Right renal pelvis (tissue), 4 donors: ENCODE results near the gene MESP2. TPM values are rescaled to one million over a fixed set of nuclear protein-coding genes. Genes with fewer than 3 reads are reported as not detected.
"Not testable (repeated sequence)": the region's sequence is repeated elsewhere in the genome, so short reads cannot be mapped to it uniquely, and the experiment has no call there.

Experiments
- DNase-seq, 4 donors: peaks; one replicate each; pipeline ENCODE4 v3.0.0-alpha.2; 2013; ENCODE audit warnings: low read depth in 4 of 4, low spot score in 3 of 4, missing footprints in 1 of 4
- polyA plus RNA-seq, 4 donors: library from polyadenylated mRNA; unstranded; fragments of 120-200 nt; gene quantifications; one replicate each; pipeline ENCODE4 v1.2.1, GENCODE V29; 2013; ENCODE audit not compliant: insufficient read length in 4 of 4

Gene MESP2
- polyA plus RNA-seq, 4 donors: 0.18 to 0.80 (median 0.52) TPM

GRCh38 chr15:89777782-89778380, 1.7 kb downstream of the MESP2 start:
- DNase-seq: no peak

GRCh38 chr15:89778861-89779260, 2.7 kb downstream of the MESP2 start:
- DNase-seq: no peak

GRCh38 chr15:89780601-89781000, 4.5 kb downstream of the MESP2 start:
- no peak for DNase-seq

GRCh38 chr15:89781055-89781454, 4.9 kb downstream of the MESP2 start:
- no peak for DNase-seq

GRCh38 chr15:89781891-89782618, 5.9 kb downstream of the MESP2 start:
- no peak for DNase-seq

- DNase-seq: not testable (repeated sequence)
Observed at GRCh38 chr15:89782619-89782950, 6.5 kb downstream of the MESP2 start.

GRCh38 chr15:89783111-89783860, 7.2 kb downstream of the MESP2 start:
- no peak for DNase-seq

GRCh38 chr15:89783861-89784685, 7.9 kb downstream of the MESP2 start:
- DNase-seq: no peak

- no peak for DNase-seq
Observed at GRCh38 chr15:89784686-89784960, 8.5 kb downstream of the MESP2 start.

GRCh38 chr15:89785064-89785773, 9.1 kb downstream of the MESP2 start:
- no peak for DNase-seq

GRCh38 chr15:89785774-89786140, 9.6 kb downstream of the MESP2 start:
- no peak for DNase-seq

- no peak for DNase-seq
Observed at GRCh38 chr15:89787944-89788343, 11.8 kb downstream of the MESP2 start.

- DNase-seq: not testable (repeated sequence)
Observed at GRCh38 chr15:89788585-89788984, 12.5 kb downstream of the MESP2 start.

GRCh38 chr15:89790206-89790605, 14.1 kb downstream of the MESP2 start:
- DNase-seq: no peak

GRCh38 chr15:89790661-89791060, 14.5 kb downstream of the MESP2 start:
- no peak for DNase-seq

GRCh38 chr15:89792106-89792805, 16.1 kb downstream of the MESP2 start:
- DNase-seq: no peak

GRCh38 chr15:89794627-89795241, 18.6 kb downstream of the MESP2 start:
- DNase-seq: peak in 2 of 4 donors; percentile 49 to 60

GRCh38 chr15:89795996-89796395, 19.9 kb downstream of the MESP2 start:
- no peak for DNase-seq

GRCh38 chr15:89797678-89798201, 21.6 kb downstream of the MESP2 start:
- no peak for DNase-seq
